Measurements from ENCODE around the gene MAMDC2.
"Not testable (repeated sequence)": the region's sequence is repeated elsewhere in the genome, so short reads cannot be mapped to it uniquely, and the experiment has no call there.

The MAMDC2 gene

DNA sequence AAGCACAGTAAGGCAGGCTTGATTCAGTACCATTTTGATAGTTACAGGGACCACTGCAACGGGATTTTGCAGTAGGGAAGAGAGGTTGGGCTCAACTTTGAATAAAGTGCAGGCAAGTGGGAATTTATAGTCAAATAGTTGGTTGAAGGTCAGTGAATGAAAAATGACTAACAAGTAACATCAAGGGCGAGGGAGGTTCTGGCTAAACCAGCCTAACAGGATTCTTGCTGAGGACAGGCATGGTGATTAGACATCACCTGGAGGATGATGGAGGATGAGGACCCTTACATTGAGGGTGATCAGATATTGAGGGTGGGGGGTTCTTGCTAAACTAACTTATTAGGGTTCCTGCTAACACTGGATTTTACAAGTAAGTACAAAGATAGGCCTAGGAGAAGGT is 149.1 kb downstream of the MAMDC2 start:
- no peak for DNase-seq (ENCODE audit: low read depth in 2 of 2)

DNA sequence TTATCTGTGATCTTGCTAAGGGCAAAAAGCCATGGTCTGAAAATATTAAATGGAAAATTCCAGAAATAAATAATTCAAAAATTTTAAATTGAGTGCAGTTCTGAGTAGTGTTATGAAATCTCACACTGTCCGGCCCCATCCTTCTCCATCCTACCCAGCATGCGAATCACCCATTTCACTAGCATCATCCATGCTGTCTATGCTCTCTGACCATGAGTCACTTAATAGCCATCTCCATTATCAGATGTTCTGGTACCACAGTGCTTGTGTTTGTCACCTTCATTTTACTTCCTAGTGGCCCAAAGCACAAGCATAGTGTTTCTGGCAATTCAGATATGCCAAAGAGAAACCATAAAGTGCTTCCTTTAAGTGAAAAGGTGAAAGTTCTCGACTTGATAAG is 151.8 kb downstream of the MAMDC2 start:
- DNase-seq (ENCODE audit: low read depth in 2 of 2) = no peak

DNA sequence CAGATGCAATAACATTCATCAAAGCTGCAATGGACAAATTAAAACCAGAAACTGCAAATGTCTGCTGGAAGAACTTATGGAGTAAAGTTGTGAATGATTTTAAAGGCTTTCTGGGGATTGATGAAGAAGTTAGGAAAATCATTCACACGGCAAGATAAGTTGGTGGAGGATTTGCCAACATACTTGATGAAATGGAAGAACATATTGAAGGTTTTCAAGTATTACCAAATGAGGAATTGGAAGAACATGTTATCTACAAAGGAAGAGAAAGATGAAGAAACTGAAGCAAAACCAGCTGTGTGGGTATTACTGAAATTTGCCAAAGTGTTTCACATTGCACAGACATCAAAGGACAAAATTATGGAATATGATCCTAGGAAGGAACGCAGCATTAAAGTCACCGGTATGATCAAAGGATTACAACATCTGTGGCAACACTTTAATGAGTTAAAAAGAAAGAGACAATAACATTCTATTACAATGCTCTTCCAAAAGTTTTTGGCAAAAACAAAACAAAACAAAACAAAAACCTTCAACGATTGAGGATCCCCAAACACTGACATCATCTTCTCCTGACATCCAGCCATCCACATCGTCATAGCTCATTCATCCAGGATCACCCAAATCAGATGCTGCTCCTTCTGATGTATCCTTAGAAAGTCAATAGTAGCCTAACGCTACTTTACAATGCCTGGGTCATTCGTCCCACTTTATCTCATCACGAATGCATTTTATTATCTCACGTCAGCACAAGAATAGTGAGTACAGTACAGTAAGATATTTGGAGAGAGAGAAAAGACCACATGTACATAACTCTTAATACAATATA is 153.8 kb downstream of the MAMDC2 start:
- DNase-seq (ENCODE audit: low read depth in 2 of 2) = no peak

DNA sequence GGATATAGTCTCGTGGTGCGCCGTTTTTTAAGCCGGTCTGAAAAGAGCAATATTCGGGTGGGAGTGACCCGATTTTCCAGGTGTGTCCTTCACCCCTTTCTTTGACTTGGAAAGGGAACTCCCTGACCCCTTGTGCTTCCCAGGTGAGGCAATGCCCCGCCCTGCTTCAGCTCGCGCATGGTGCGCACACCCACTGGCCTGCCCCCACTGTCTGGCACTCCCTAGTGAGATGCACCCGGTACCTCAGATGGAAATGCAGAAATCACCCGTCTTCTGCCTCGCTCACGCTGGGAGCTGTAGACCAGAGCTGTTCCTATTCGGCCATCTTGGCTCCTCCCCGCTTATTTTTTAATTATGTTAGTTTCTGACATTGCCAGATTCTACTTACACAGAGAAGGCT is 161.1 kb downstream of the MAMDC2 start:
- DNase-seq (ENCODE audit: low read depth in 2 of 2) = not testable (repeated sequence)

DNA sequence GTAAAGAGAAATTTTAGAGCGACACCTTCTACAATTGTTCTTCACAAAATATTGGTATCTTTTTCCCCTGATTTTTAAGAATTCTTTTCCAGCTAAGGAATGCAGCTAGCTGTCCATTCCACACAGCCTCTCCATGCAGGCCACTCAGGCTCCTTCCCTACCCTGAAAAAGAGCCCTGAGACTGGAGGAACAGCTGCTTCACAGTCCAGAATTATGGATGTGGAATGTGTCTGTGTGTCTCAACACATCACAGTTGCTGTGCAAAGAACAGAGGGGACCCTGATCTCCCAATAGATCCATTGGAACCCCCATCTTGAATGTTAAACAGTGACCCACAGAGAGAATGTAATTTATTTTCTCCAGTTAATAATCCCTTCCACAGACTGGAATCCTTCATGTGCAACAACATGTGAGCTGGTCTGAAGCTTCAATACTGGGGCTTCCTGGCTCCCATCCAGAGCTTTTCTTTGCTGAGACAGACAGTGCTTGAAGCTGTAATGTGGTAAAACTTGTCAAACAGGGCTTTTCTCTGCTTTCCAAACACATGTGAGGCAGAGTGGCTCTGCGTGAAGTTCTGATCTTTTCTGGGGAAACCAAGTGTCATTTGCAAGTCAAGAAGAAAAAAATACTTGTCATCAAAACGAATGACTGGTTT is 161.8 kb downstream of the MAMDC2 start:
- no peak for DNase-seq (ENCODE audit: low read depth in 2 of 2)

DNA sequence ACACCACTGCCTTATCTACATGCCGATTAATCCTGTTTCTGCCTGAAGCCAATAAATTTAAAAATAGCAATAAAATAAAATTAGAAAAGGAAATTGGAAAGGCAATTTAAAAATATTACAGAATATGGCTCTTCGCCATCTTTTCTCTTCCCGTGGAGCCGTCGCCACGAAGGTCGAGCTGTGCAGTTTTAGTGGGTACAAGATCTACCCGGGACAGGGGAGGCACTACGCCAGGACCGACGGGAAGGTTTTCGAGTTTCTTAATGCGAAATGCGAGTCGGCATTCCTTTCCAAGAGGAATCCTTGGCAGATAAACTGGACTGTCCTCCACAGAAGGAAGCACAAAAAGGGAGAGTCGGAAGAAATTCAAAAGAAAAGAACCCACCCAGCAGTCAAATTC is 173.4 kb downstream of the MAMDC2 start:
- DNase-seq (ENCODE audit: low read depth in 2 of 2) = no peak

DNA sequence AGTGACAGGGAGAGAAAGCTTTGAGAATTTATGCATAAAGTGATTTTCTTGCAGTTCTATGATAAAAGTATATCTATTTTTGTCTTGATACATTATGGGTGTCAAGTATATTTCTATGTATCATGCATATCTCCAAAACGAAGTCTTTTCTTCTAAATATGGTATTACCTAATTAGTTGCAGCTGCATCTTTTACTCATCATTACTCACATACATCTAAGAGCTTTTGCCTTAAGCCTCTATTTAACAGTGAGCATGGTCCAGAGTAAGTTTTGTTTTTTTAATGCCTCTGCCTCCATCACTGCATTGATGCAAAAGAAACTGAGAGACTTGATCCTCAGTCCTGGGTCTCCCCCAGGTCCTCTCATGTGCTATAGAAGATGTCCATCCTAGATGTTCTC is 175.1 kb downstream of the MAMDC2 start:
- DNase-seq (ENCODE audit: low read depth in 2 of 2) = peak; percentile 44 to 56

DNA sequence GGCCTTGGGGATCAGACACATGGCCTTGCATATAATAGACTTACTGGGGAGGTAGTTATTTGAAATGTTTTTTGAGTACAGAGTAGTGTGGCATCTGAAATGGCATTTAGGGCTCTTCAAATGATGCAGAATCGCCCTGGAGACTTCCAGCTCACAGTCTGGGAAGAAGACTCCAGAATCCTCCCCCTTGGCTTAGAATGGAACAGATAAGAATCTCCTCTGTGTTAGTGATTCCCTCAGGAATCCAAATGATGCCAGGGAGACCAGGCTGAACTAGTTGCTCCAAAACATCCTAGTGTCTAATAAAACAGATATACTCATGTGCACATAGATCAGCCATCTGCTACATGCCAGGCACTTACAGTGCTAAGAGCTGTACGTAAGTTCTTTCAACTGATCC is 176.6 kb downstream of the MAMDC2 start:
- no peak for DNase-seq (ENCODE audit: low read depth in 2 of 2)

DNA sequence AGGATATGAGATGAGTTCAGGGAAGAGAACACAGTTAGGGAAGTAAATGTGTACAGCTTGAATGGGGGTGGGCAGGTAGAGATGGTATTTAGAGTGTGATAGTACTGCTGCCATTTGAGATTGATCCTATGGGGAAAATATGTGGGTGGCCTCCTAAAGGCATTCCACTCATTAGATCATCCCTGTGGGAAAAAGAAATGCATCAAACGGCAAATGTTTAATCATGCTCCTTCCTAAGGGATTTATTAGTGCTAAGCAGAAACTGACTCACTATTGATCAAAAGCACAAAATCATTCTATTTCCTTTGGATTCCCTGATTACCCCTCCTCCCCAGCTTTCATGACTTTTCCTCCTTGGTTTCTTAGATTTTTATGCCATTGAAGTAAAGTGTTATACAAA is 178.7 kb downstream of the MAMDC2 start:
- no peak for DNase-seq (ENCODE audit: low read depth in 2 of 2)

DNA sequence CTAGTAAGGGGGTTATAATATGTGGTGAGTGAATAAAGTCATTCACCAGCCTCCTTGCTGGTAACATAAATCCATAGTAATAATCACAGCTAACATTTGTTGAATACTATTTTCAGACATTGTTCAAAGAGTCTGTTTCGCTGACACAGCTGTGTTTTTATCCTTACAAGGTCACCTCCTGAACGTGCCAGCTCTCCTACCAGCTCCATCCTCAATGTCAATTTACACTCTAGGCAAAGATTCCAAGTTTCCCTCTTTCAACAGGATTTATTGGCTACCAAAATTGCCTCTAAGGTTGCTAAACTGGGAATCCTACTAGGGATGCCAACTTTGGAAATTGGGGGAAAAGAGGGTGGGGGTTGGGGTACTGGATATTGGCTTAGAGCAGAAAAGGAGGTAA is 184.5 kb downstream of the MAMDC2 start:
- no peak for DNase-seq (ENCODE audit: low read depth in 2 of 2)

DNA sequence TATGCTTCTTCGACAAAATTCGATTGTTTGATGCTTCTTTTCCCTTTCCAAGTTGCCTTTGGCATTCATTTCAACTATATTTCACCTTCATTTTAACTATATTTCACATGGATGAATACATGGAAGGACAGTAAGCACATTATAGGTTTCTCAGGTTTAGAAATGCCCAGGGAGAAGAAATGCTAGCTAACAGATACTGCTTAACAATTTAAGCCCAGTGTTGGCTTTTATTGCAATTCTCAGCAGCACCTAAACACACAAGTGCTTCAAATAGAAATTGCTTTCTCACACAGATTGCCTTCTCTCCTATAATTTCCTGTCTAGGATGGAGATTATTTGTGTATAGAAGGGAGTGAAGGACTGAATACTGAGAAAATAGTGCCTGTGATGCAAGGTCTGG is 185.0 kb downstream of the MAMDC2 start:
- DNase-seq (ENCODE audit: low read depth in 2 of 2) = no peak

DNA sequence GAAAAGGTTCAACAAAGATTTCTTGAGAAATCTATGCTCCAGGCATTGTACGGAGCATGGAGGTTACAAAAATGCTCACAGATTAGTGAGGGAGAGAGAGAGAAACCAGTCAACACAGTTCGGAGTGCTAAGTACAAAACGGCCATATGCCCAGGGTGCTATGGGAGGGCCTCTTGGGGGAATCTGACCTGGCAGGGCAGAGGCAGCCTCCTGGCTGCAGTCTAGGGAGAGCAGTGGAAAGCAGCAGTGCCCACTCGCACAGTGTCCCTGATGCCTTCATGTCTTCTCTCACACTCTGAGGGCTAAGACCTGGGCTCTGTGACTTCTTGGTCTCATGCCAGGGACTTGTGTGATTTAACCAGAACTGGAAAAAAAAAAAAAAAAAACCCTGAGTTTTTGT is 185.4 kb downstream of the MAMDC2 start:
- no peak for DNase-seq (ENCODE audit: low read depth in 2 of 2)

DNA sequence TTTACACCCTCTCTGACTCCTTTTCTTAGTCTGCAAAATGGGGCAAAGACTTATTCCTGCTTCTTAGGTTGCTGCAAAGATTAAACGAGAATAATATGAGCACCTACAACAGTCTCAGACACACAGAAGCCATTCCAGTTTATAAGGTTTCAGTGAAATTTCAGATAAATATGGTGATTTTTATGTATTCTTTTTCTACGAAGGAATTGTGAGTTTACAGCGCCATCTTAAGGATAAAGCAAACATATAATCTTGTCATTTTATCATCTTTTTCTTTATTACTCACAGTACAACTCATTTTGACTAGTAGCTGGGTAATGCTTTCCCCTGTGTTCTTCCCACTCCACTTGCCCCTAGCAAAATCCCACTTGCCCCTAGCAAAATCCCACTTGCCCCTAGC is 185.9 kb downstream of the MAMDC2 start:
- DNase-seq (ENCODE audit: low read depth in 2 of 2) = no peak

DNA sequence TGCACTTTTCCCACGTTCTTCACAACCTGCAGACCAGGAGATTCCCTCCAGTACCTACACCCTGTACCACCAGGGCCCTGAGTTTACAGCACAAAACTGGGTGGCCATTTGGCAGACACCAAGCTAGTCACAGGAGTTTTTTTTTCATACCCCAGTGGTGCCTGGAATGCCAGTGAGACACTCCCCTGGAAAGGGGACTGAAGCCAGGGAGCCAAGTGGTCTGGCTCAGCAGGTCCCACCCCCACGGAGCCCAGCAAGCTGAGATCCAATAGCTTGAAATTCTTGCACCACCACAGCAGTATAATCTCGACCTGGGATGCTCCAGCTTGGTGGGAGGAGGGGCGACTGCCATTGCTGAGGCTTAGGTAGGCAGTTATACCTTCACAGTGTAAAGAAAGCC is 188.8 kb downstream of the MAMDC2 start:
- no peak for DNase-seq (ENCODE audit: low read depth in 2 of 2)

DNA sequence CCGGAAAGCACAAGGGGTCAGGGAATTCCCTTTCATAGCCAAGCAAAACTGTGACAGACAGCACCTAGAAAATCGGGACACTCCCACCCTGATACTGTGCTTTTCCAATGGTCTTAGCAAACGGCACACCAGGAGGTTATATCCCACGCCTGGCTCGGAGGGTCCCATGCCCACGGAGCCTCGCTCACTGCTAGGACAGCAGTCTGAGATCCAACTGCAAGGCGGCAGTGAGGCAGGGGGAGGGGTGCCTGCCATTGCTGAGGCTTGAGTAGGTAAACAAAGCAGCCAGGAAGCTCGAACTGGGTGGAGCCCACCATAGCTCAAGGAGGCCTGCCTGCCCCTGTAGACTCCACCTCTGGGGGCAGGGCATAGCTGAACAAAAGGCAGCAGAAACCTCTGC is 190.6 kb downstream of the MAMDC2 start:
- DNase-seq (ENCODE audit: low read depth in 2 of 2) = not testable (repeated sequence)

DNA sequence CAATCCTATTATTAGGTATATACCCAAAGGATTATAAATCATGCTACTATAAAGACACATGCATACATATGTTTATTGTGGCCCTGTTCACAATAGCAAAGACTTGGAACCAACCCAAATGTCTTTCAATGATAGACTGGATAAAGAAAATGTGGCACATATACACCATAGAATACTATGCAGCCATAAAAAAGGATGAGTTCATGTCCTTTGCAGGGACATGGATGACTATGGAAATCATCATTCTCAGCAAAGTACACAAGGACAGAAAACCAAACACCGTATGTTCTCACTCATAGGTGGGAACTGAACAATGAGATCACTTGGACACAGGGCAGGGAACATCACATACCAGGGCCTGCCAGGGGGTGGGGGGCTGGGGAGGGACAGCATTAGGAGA is 202.3 kb downstream of the MAMDC2 start:
- not testable (repeated sequence) for DNase-seq (ENCODE audit: low read depth in 2 of 2)

DNA sequence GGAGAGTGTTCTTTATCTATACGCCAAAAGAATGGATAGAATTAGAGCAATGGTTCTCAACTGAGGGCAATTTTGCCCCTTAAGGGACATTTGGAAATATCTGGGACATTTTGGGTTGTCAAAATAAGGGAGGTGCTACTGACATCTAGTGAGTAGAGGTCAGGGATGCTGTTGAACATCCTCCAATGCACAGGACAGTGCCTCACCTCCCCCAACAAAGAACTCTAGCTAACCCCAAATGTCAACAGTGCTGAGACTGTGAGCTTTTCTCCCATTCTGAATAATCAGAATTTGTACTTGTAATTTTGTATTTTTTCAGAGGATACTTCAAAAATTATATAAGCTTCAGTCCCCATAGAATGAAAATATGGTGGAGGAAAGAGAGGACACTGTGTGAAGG is 206.6 kb downstream of the MAMDC2 start:
- DNase-seq (ENCODE audit: low read depth in 2 of 2) = no peak

DNA sequence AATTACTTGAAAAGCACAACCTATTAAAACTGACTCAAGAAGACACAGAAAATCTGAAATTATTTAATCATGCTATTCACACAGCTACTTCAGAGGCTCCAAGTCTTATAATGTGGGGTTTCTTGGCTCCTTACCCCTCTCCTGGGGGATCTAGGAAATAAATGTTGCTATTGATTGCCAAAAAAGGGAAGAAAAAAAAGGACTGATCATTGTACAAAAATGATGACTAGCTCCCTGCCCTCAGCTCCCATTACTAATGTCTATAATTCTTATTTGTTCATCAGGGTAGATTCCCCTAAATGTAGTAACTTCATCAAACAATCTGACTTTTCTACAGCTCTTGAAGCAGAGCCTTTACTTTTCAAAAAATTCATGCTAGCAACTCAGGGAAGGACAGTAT is 211.8 kb downstream of the MAMDC2 start:
- peak; percentile 44 to 50 for DNase-seq (ENCODE audit: low read depth in 2 of 2)

DNA sequence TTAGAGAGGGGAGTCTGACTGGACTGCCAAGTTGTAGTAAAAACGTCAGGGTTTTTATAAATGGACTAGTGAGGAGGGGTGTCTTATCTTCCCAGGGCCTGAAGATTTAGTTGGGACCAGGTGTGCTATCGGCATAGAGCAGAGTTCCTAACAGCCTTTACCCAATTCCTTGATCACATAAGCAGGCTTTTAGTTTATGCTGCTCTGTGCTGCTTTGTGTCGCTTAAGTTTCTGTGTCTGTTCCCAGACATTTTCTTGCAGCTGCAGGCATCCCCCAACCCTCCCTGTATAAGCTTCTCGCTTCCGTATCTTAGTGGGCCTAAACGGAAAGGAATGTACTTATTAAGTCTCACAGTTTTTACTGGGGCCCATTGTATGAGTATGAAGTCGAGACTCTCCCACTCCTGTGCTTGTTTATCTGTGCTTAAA is 212.5 kb downstream of the MAMDC2 start:
- peak; percentile 61 for DNase-seq (ENCODE audit: low read depth in 2 of 2)

DNA sequence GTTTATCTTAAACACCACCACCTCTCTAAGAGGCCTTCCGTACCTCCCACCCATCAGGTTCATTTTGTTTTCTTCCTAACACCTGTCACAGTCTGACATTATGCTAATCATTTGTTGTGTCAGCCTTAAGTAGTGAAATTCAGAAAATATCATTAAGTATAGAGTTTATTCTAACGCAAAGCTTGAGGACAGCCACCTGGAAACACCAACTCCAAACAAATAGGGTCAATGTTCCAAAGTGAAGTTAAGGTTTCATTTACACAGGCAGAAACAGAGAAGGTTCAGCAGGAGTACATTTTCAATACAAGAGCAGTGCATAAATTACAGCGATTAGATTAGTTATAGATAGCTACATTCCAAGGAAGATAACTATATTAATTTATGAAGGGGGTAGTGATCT is 213.9 kb downstream of the MAMDC2 start:
- no peak for DNase-seq (ENCODE audit: low read depth in 2 of 2)

DNA sequence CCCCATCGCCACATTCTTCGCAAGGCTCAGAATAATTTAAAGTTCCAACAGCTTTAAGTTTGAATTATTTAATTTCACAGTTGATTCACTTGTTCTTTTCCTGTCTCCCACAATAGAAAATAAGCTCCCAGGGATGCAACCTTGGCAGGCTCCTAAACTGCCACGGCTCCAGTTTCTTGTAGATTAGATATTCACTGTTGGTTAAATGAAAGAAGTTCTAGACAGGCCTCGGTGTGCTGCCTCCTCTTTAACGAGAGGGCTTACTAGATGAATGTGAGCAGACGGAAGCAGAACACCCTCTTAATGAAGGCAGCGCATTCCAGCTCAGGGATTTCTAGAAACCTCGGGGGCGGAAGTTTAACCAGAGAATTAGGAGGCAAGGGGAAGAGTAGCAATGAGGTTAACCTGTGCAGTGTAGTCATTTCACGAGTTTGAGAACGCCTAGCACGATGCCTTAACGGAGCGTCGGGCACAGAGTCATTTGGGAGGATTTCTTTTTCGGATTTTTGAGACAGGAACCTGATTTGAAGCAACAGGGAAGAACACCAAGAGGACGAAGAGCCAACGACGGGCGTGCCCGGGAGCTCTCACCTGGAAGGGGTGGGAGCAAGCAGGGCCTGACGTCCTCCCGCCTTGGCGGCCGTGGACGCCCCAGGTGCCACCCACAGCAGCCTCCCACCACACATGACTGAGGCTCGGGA is 214.5 kb downstream of the MAMDC2 start:
- DNase-seq (ENCODE audit: low read depth in 2 of 2) = peak; percentile 32 to 33

DNA sequence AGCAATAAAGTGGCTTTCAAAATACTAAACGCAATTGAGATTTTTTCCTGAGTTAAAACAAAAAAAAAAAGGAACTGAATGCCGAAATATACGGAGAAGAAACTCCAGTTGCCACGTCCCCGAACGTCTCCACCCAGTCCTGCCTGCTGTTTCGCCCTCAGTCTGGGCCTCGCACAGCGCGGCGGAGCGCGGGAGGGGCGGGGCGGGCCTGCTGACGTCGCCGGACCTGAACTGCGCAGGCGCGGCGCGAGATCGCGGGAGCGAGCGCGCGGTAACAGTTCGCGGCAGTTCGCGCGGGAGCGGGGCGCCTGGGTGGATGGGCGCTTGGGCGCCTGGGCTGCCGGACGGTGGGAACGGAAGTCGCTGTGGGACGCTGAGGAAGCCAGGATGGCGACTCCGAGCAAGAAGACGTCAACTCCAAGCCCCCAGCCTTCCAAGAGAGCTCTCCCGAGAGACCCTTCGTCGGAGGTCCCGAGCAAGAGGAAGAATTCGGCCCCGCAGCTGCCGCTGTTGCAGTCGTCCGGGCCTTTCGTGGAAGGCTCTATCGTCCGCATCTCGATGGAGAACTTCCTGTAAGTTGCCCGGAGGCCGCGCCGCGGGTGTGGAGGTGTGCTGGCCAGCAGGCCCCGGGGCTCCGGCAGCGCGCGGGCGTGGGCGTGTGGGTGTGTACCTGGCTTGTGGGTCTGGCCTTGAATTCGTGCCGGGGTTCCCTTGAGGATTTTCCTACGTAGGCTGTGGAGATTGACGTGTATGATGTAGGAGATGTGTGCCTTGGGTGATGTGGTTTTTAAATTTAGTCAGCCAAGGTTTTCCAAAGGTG is 215.3 kb downstream of the MAMDC2 start, which contains the start of gene SMC5:
Gene SMC5, plus strand, starts transcription at position 287 of the 820 bp plus-strand sequence. Its CDS starts 101 bp downstream, at position 388.
- peak; percentile 81 to 85 for DNase-seq (ENCODE audit: low read depth in 2 of 2)

Measured in fibroblast of skin of left biceps (primary cell).